H9 (cell line): Measurements from ENCODE around the gene TSSC4. TPM values are rescaled to one million over a fixed set of nuclear protein-coding genes. Genes with fewer than 3 reads are reported as not detected.

Experiments used
- DNase-seq: peaks from one replicate; pipeline ENCODE4 v3.0.0-alpha.2; 2017
- H2AFZ ChIP-seq: one replicate; pipeline ENCODE4 v1.6.1; 2013; ENCODE audit warnings: mild to moderate bottlenecking, low read length, control low read depth, moderate library complexity
- H2AK5ac ChIP-seq: 2 replicates; pipeline ENCODE4 v1.6.1; 2013; ENCODE audit warnings: low read length, control low read depth, mixed read lengths; ENCODE audit not compliant: insufficient read length
- H2BK120ac ChIP-seq: one replicate; pipeline ENCODE4 v1.6.1; 2013; ENCODE audit warnings: low read depth, mild to moderate bottlenecking, low read length, control low read depth, inconsistent platforms; ENCODE audit not compliant: poor library complexity, severe bottlenecking
- H2BK12ac ChIP-seq: 2 replicates; pipeline ENCODE4 v1.6.1; 2013; ENCODE audit warnings: low read length, control low read depth, mixed read lengths, low read depth; ENCODE audit not compliant: insufficient read length
- H2BK15ac ChIP-seq: 2 replicates; pipeline ENCODE4 v1.6.1; 2013; ENCODE audit warnings: low read depth, low read length, control low read depth
- H2BK20ac ChIP-seq: one replicate; pipeline ENCODE4 v1.6.1; 2013; ENCODE audit warnings: low read depth, mild to moderate bottlenecking, low read length, control low read depth, inconsistent platforms; ENCODE audit not compliant: poor library complexity, severe bottlenecking
- H2BK5ac ChIP-seq: 2 replicates; pipeline ENCODE4 v1.6.1; 2013; ENCODE audit warnings: low read length, control low read depth, mixed read lengths; ENCODE audit not compliant: insufficient read length
- H3K14ac ChIP-seq: 2 replicates; pipeline ENCODE4 v1.6.1; 2013; ENCODE audit warnings: low read length, control low read depth; ENCODE audit not compliant: insufficient read depth
- H3K18ac ChIP-seq: 2 replicates; pipeline ENCODE4 v1.6.1; 2013; ENCODE audit warnings: low read depth, mild to moderate bottlenecking, mixed read lengths, low read length, control low read depth; ENCODE audit not compliant: insufficient read length
- H3K23ac ChIP-seq: 2 replicates; pipeline ENCODE4 v1.6.1; 2013; ENCODE audit warnings: low read length, control low read depth, mixed read lengths, low read depth; ENCODE audit not compliant: insufficient read length
- H3K23me2 ChIP-seq: 2 replicates; pipeline ENCODE4 v1.6.1; 2013; ENCODE audit warnings: low read depth, mild to moderate bottlenecking, mixed read lengths, low read length, control low read depth; ENCODE audit not compliant: insufficient read length, poor library complexity, severe bottlenecking
- H3K27ac ChIP-seq: 2 replicates; pipeline ENCODE4 v1.5.1; 2013; ENCODE audit warnings: low read length, control low read depth, mixed read lengths, low read depth; ENCODE audit not compliant: insufficient read length
- H3K27me3 ChIP-seq: 2 replicates; pipeline ENCODE4 v1.6.1; 2013; ENCODE audit warnings: low read length, control low read depth, inconsistent platforms; ENCODE audit not compliant: insufficient read depth
- H3K4ac ChIP-seq: 2 replicates; pipeline ENCODE4 v1.6.1; 2013; ENCODE audit warnings: low read depth, mild to moderate bottlenecking, control low read depth, inconsistent platforms, low read length, moderate library complexity
- H3K4me1 ChIP-seq: 2 replicates; pipeline ENCODE4 v1.6.1; 2013; ENCODE audit warnings: low read length, control low read depth, inconsistent platforms; ENCODE audit not compliant: insufficient read depth
- H3K4me2 ChIP-seq: 2 replicates; pipeline ENCODE4 v1.6.1; 2013; ENCODE audit warnings: low read length, control low read depth, mixed read lengths; ENCODE audit not compliant: insufficient read length, insufficient read depth
- H3K56ac ChIP-seq: 2 replicates; pipeline ENCODE4 v1.6.1; 2013; ENCODE audit warnings: low read depth, mild to moderate bottlenecking, mixed read lengths, low read length, control low read depth; ENCODE audit not compliant: insufficient read length
- H3K79me1 ChIP-seq: 2 replicates; pipeline ENCODE4 v1.6.1; 2013; ENCODE audit warnings: low read depth, mild to moderate bottlenecking, moderate library complexity, low read length, control low read depth, inconsistent platforms; ENCODE audit not compliant: insufficient read depth, poor library complexity, severe bottlenecking
- H3K79me2 ChIP-seq: 2 replicates; pipeline ENCODE4 v1.6.1; 2013; ENCODE audit warnings: low read length, control low read depth, inconsistent platforms; ENCODE audit not compliant: insufficient read depth
- H3K9ac ChIP-seq: 2 replicates; pipeline ENCODE4 v1.6.1; 2013; ENCODE audit warnings: low read length, control low read depth, mixed read lengths; ENCODE audit not compliant: insufficient read length; ENCODE audit errors: extremely low read depth
- H3K9me3 ChIP-seq: one replicate; pipeline ENCODE4 v1.6.1; 2013; ENCODE audit warnings: low read depth, low read length, inconsistent platforms; ENCODE audit not compliant: control insufficient read depth
- H3T11ph ChIP-seq: one replicate; pipeline ENCODE4 v1.6.1; 2013; ENCODE audit warnings: mild to moderate bottlenecking, low read length, control low read depth, inconsistent platforms
- H4K20me1 ChIP-seq: one replicate; pipeline ENCODE4 v1.6.1; 2013; ENCODE audit not compliant: control insufficient read depth, insufficient read length, insufficient read depth
- H4K5ac ChIP-seq: 2 replicates; pipeline ENCODE4 v1.6.1; 2013; ENCODE audit warnings: low read depth, mild to moderate bottlenecking, mixed read lengths, low read length, control low read depth; ENCODE audit not compliant: insufficient read length
- H4K8ac ChIP-seq: replicated peaks from 2 replicates; pipeline ENCODE4 v1.6.1; 2013; ENCODE audit warnings: low read length, control low read depth, mixed read lengths, low read depth; ENCODE audit not compliant: insufficient read length
- H4K91ac ChIP-seq: 2 replicates; pipeline ENCODE4 v1.6.1; 2013; ENCODE audit warnings: low read depth, mild to moderate bottlenecking, moderate library complexity, mixed read lengths, low read length, control low read depth; ENCODE audit not compliant: insufficient read length
- H3K27ac Mint-ChIP-seq, 3 experiments: 2 replicates in 2 of 3; 3 replicates in 1 of 3; pipeline ENCODE4 v1.8.0; 2020 to 2021; ENCODE audit warnings: mixed read lengths in 3 of 3, mild to moderate bottlenecking in 1 of 3, moderate library complexity in 1 of 3
- H3K27me3 Mint-ChIP-seq: 2 replicates; pipeline ENCODE4 v1.8.0; 2021; ENCODE audit warnings: low read depth, mild to moderate bottlenecking, moderate library complexity, mixed read lengths
- H3K36me3 Mint-ChIP-seq, 3 experiments: 2 replicates in 2 of 3; 3 replicates in 1 of 3; pipeline ENCODE4 v1.8.0; 2020 to 2021; ENCODE audit warnings: low read depth in 3 of 3, mixed read lengths in 3 of 3; ENCODE audit not compliant: insufficient read depth in 1 of 3
- H3K4me1 Mint-ChIP-seq, 2 experiments: 2 replicates each; pipeline ENCODE4 v1.8.0; 2020; ENCODE audit warnings: mixed read lengths in 2 of 2
- H3K4me3 Mint-ChIP-seq, 2 experiments: 2 replicates in 1 of 2; 3 replicates in 1 of 2; pipeline ENCODE4 v1.8.0; 2020 to 2021; ENCODE audit warnings: mild to moderate bottlenecking in 2 of 2, mixed read lengths in 2 of 2, moderate library complexity in 1 of 2
- H3K9me3 Mint-ChIP-seq, 2 experiments: 2 replicates in 1 of 2; 3 replicates in 1 of 2; pipeline ENCODE4 v1.8.0; 2020; ENCODE audit warnings: mild to moderate bottlenecking in 2 of 2, mixed read lengths in 2 of 2, moderate library complexity in 1 of 2
- WGBS: extraction: QIAGEN DNeasy Blood & Tissue Kit; methylation state at CpG from one replicate; pipeline ENCODE4 v1.1.7; 2013; ENCODE audit warnings: missing lambda C conversion rate, low lambda C conversion rate, mixed read lengths; ENCODE audit not compliant: insufficient read length; ENCODE audit errors: extremely low coverage; 5-methylcytosine and 5-hydroxymethylcytosine counted together
- total RNA-seq: library from RNA; stranded (reverse); gene quantifications from 2 replicates; pipeline ENCODE4 v1.2.1, GENCODE V29; 2021
- TF ChIP-seq, protein P1 (sequence below): fragments of 200-600 bp; sonication (generic); conservative IDR thresholded peaks from 3 replicates; pipeline ENCODE4 v1.8.0; 2021; ENCODE audit warnings: antibody characterized with exemption, mild to moderate bottlenecking

The TSSC4 gene
- total RNA-seq, 1 experiment from 2014 or later, result 51.0 TPM

DNA sequence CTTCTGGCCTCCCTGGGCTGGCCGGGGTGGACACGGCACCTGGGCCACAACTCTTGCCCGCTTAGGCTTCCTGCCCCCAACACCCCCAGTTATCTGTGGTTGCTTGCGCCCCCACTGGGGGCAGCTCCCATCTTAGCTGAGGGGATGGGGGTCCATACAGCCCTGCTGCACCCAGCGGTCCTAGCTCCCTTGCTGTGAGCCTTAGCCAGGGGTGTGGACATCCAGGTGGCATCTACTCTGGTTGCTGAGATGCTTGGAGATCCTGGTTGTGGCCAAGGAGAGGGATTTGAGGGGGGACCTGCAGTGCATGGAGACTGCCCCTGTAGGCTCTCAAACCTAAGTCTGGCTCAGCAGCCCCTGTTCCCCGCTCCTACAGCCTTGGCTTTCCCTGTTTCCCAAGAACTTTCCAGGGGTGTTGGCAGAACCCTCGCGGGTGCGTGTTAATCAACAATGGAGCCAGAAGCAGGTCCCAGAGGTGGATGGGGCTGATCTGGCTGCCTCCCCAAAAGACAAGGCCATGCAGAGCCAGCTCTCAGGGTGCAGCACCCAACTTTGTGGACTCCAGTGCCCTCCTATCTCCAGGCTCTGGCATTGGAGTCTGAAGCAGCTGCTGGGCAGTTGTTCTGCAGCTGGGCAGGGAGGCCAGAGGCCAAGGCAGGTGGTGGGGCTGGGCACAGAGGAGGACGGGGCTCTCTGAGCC, 47.6 kb downstream of the TSSC4 start:
- Histone ChIP-seq H2AFZ (no peak overlapping the region), H4K5ac (no peak overlapping the region), H3K23me2 (peaks cover 7% of the 10 kb centered on the region), H3K56ac (no peak overlapping the region), H4K91ac (no peak overlapping the region), H3K18ac (no peak overlapping the region), H3K4me1 (no peaks in the 10 kb centered on the region), H2BK12ac (no peak overlapping the region), H2BK5ac (no peak overlapping the region), H3K4me2 (no peak overlapping the region), H2BK15ac (no peak overlapping the region), H2AK5ac (no peak overlapping the region), H3K4ac (no peak overlapping the region), H3K79me2 (no peaks in the 10 kb centered on the region), H3K23ac (no peak overlapping the region), H4K20me1 (no peaks in the 10 kb centered on the region), H2BK120ac (no peak overlapping the region), H3K9me3 (no peaks in the 10 kb centered on the region), H3K9ac (no peak overlapping the region), H3K27ac (no peak overlapping the region), H3K79me1 (no peaks in the 10 kb centered on the region), H4K8ac (no peak overlapping the region), H2BK20ac (no peak overlapping the region), H3K14ac (no peak overlapping the region), H3K27me3 (peaks cover 24% of the 10 kb centered on the region; the same call in 1 of the 2 replicates), H3T11ph (no peak overlapping the region)
- Mint-ChIP-seq H3K27me3 (peaks cover 88% of the 10 kb centered on the region), H3K4me1 (peaks cover 0 to 3% of the 10 kb centered on the region in 2 experiments; a peak in 2 of 4 replicates), H3K4me3 (no peak overlapping the region), H3K27ac (no peak overlapping the region), H3K36me3 (no peaks in the 10 kb centered on the region; a peak in 1 of 7 replicates), H3K9me3 (peaks cover 3 to 4% of the 10 kb centered on the region in 2 experiments; a peak in 2 of 5 replicates)
- WGBS, result no CpG with 5 or more reads among the region's 10 CpGs
- DNase-seq, result no peak
- TF ChIP-seq, protein P1, sequence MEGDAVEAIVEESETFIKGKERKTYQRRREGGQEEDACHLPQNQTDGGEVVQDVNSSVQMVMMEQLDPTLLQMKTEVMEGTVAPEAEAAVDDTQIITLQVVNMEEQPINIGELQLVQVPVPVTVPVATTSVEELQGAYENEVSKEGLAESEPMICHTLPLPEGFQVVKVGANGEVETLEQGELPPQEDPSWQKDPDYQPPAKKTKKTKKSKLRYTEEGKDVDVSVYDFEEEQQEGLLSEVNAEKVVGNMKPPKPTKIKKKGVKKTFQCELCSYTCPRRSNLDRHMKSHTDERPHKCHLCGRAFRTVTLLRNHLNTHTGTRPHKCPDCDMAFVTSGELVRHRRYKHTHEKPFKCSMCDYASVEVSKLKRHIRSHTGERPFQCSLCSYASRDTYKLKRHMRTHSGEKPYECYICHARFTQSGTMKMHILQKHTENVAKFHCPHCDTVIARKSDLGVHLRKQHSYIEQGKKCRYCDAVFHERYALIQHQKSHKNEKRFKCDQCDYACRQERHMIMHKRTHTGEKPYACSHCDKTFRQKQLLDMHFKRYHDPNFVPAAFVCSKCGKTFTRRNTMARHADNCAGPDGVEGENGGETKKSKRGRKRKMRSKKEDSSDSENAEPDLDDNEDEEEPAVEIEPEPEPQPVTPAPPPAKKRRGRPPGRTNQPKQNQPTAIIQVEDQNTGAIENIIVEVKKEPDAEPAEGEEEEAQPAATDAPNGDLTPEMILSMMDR, result no peak
